Measurements from ENCODE around the gene ADRA2A. TPM values are rescaled to one million over a fixed set of nuclear protein-coding genes. Genes with fewer than 3 reads are reported as not detected.

The ADRA2A gene
- total RNA-seq, 4 donors from 2014 or later: 2.3 to 5.6 (median 4.5) TPM

DNA sequence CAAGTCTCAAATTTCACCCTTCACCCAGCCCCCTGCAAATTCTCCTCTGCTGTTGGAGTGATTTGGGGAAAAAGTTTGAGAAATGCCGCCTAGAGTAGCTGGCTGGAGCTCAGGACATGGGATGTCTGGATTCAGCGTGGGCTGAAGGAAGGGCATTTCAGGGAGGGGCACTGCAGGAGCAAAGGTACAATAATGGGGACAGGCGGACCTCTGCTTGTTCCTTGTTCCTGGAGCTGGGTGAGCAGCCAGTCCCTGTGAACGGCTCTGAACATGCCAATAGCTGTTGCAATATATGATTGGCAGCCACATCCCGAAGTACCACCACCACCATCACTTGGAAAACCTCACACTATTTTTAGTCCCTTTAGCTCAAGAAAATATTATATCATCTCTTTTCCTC lies 23.4 kb downstream of the ADRA2A start:
- H3K9me3 ChIP-seq: no peaks in the 10 kb centered on the region
- H3K27me3 ChIP-seq: peaks cover 2% of the 10 kb centered on the region
- TF ChIP-seq EP300 (IDR thresholded peaks at IDR 0.05) (no peak), POLR2A (IDR thresholded peaks at IDR 0.05) (no peak), POLR2AphosphoS5 (IDR thresholded peaks at IDR 0.05) (no peak)
- TF ChIP-seq, protein P1, sequence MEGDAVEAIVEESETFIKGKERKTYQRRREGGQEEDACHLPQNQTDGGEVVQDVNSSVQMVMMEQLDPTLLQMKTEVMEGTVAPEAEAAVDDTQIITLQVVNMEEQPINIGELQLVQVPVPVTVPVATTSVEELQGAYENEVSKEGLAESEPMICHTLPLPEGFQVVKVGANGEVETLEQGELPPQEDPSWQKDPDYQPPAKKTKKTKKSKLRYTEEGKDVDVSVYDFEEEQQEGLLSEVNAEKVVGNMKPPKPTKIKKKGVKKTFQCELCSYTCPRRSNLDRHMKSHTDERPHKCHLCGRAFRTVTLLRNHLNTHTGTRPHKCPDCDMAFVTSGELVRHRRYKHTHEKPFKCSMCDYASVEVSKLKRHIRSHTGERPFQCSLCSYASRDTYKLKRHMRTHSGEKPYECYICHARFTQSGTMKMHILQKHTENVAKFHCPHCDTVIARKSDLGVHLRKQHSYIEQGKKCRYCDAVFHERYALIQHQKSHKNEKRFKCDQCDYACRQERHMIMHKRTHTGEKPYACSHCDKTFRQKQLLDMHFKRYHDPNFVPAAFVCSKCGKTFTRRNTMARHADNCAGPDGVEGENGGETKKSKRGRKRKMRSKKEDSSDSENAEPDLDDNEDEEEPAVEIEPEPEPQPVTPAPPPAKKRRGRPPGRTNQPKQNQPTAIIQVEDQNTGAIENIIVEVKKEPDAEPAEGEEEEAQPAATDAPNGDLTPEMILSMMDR (IDR thresholded peaks at IDR 0.05): no peak
- no peak overlapping the region for H3K27ac ChIP-seq
- H3K36me3 ChIP-seq: no peaks in the 10 kb centered on the region
- DNase-seq (ENCODE audit: low spot score in 2 of 2): no peak
- H3K4me1 ChIP-seq: no peaks in the 10 kb centered on the region
- 42% methylated on average over 5 of the region's 5 CpGs for whole genome bisulfite sequencing
- no peak overlapping the region for H3K4me3 ChIP-seq

DNA sequence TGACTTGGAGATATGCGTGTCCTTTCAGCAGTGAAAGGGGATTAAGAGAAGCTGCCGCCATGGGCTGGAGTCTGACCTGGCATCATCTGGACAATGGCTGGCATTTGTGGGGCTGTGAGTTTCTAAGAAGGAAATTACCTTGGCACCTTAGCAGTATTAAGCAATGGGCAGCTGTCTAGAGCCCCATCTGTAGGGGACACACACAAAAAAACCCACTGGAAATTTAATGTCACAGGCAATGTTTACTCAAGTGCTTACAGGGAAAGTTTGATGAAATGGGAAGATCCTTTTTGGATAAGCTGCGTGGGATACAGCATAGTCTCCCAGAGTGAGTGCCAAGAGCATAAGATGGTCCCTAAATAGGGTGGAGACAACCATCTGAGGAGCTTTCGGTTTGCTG lies 25.0 kb downstream of the ADRA2A start:
- 78% methylated on average over 4 of the region's 4 CpGs for WGBS
- Histone ChIP-seq H3K27me3 (peaks cover 2% of the 10 kb centered on the region), H3K9me3 (no peaks in the 10 kb centered on the region), H3K4me3 (no peak overlapping the region), H3K36me3 (no peaks in the 10 kb centered on the region), H3K27ac (no peak overlapping the region), H3K4me1 (no peaks in the 10 kb centered on the region)
- TF ChIP-seq POLR2AphosphoS5 (IDR thresholded peaks at IDR 0.05): no peak
- no peak for TF ChIP-seq EP300 (IDR thresholded peaks at IDR 0.05)
- TF ChIP-seq POLR2A (IDR thresholded peaks at IDR 0.05): no peak
- TF ChIP-seq, protein P1 (IDR thresholded peaks at IDR 0.05): no peak
- no peak for DNase-seq (ENCODE audit: low spot score in 2 of 2)

DNA sequence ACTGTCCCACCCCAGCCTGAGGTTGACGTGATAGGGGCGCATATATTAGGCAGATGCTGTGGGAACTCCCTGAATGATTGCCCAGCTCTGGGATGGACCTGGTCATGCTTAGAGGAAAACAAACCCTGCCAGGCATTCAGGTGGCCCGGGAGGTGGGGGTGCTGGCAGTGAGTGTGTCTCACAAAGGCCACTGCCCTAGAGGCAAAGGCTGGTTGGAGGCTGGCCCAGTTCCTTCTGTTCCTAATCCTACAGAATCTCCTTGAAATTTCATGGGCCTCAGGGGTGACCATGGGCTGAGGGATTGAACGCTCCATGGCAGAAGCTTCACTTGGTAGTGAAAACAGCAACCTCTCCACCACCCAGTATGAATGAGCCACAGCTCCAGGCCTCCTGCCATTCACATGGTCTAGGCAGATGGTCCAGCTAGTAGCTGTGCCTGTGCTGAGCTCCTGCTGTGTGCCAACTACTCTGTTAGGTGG lies 25.6 kb downstream of the ADRA2A start:
- Histone ChIP-seq H3K4me3 (no peak overlapping the region), H3K4me1 (no peaks in the 10 kb centered on the region), H3K27me3 (peaks cover 2% of the 10 kb centered on the region), H3K36me3 (no peaks in the 10 kb centered on the region), H3K9me3 (no peaks in the 10 kb centered on the region), H3K27ac (no peak overlapping the region)
- no peak for TF ChIP-seq POLR2A (IDR thresholded peaks at IDR 0.05)
- TF ChIP-seq EP300 (IDR thresholded peaks at IDR 0.05): no peak
- TF ChIP-seq, protein P1 (IDR thresholded peaks at IDR 0.05): no peak
- TF ChIP-seq POLR2AphosphoS5 (IDR thresholded peaks at IDR 0.05): no peak
- no peak for DNase-seq (ENCODE audit: low spot score in 2 of 2)
- 56% methylated on average over 2 of the region's 4 CpGs for WGBS

DNA sequence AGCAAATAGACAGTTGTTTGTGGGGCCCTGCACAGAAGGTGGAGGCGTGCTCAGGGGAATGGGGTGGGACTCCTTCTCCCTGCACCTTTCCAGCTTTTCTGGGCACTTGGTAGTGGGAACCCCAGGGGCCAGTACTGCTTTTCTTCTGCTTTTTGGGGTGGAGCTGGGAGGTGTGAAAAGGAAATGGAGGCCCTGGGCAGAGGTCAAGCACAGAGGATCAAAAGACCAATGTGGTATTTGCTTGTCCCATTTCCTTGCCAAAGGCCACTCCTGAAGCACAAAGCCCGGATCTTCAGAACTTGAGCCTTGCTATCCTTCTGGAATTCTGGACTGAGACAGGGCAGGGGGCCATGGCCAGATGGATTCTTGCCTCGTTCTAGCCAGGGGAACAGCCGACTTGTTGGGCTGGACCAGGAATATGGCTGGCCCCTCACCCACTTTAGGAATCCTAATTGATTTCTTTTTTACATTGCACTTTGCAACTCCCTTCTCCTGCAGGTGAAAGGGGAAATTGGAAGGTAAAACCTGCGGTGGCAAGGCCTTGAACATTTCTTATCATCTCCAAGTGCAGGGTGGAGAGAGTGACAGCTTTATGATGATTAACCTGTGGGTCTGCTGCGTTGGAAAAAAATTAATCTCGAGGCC lies 26.5 kb downstream of the ADRA2A start:
- WGBS: 46% methylated on average over 7 of the region's 7 CpGs

DNA sequence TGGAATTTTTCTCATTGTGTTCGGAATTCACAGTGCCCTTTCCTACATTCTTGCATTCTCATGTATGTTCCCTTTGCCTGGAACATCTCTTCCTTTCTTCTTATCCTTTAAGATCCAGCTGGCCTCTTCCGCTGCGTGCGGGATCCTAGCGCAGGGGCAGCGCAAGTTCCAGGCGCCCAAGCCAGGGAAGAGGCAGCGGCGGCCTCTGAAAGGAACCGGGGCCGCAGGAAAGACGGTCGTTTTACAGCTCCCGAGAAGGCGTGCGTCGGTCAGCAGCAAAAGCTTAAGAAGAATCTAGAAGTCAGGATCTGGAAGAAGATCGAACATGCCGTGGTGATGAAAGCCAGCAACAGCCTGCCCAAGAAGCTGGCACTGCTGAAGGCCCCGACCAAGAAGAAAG lies 28.0 kb downstream of the ADRA2A start:
- H3K36me3 ChIP-seq: no peaks in the 10 kb centered on the region
- no peaks in the 10 kb centered on the region for H3K9me3 ChIP-seq
- no peak overlapping the region for H3K27ac ChIP-seq
- TF ChIP-seq, protein P1 (IDR thresholded peaks at IDR 0.05): no peak
- no peak for TF ChIP-seq POLR2A (IDR thresholded peaks at IDR 0.05)
- TF ChIP-seq EP300 (IDR thresholded peaks at IDR 0.05): no peak
- TF ChIP-seq POLR2AphosphoS5 (IDR thresholded peaks at IDR 0.05): no peak
- no peak overlapping the region for H3K4me3 ChIP-seq
- H3K4me1 ChIP-seq: no peaks in the 10 kb centered on the region
- peaks cover 2% of the 10 kb centered on the region for H3K27me3 ChIP-seq
- no peak for DNase-seq (ENCODE audit: low spot score in 2 of 2)
- WGBS: 95% methylated on average over 20 of the region's 20 CpGs

More for the DNA sequence above, 26.5 kb downstream of the ADRA2A start:
- Histone ChIP-seq H3K9me3 (no peaks in the 10 kb centered on the region), H3K27ac (no peak overlapping the region), H3K4me3 (no peak overlapping the region), H3K4me1 (no peaks in the 10 kb centered on the region), H3K27me3 (peaks cover 2% of the 10 kb centered on the region), H3K36me3 (no peaks in the 10 kb centered on the region)
- no peak for DNase-seq (ENCODE audit: low spot score in 2 of 2)
- TF ChIP-seq POLR2A (IDR thresholded peaks at IDR 0.05) (no peak), EP300 (IDR thresholded peaks at IDR 0.05) (no peak), POLR2AphosphoS5 (IDR thresholded peaks at IDR 0.05) (no peak)
- TF ChIP-seq, protein P1 (IDR thresholded peaks at IDR 0.05): no peak
